GM21515 (cell line): ENCODE measurements around the gene WDR5B.
"Not testable (repeated sequence)": the region's sequence is repeated elsewhere in the genome, so short reads cannot be mapped to it uniquely, and the experiment has no call there.

Source experiments
- ATAC-seq: cut with Tn5 transposase; IDR thresholded peaks from one replicate; pipeline ENCODE4 v1.9.1; 2021; ENCODE audit not compliant: unreplicated experiment

Gene WDR5B

GRCh38 chr3:122374034-122374433, 41.8 kb downstream of the WDR5B start:
- ATAC-seq, result no peak

- no peak for ATAC-seq
Measured at GRCh38 chr3:122366379-122366749, 49.5 kb downstream of the WDR5B start.

GRCh38 chr3:122365582-122366378, 50.1 kb downstream of the WDR5B start:
- ATAC-seq, result not testable (repeated sequence)

DNA sequence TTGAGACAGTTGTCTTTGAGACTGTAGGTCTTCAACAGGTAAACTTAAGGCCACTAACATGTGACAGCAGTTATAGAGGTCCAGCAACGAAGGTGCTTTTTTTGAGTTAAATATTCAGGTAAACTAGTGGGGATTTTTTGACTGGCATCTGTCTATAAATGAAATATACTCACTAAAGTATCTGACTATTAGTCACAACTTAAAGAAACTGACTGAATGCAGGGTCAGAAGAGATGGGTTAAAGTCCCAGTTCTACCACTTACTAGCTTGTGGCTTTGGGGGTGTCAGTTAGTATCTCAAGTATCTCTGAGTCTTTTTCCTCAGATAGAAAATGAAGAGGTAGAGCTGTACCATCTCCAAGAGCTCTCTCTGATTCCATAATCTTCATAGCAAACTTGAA, 50.8 kb downstream of the WDR5B start:
- ATAC-seq, result no peak

- ATAC-seq, result no peak
Measured at GRCh38 chr3:122364490-122364889, 51.4 kb downstream of the WDR5B start.
